NCI-H2107 treated with DMSO at 0.1 percent for 48 hours (cell line): Measurements from ENCODE around the gene RNF31.

ENCODE experiments used
- DNase-seq: peaks from one replicate; lab custom pipeline; 2025; ENCODE audit not compliant: unreplicated experiment; lab: John Stamatoyannopoulos, UW

Gene RNF31

GRCh38 chr14:24181371-24182077 lies 34.2 kb downstream of the RNF31 start:
- no peak for DNase-seq

- DNase-seq, result no peak
Observed at GRCh38 chr14:24182110-24182882, 35.0 kb downstream of the RNF31 start.

GRCh38 chr14:24183014-24183481 lies 35.8 kb downstream of the RNF31 start:
- DNase-seq, result no peak

- DNase-seq, result no peak
Observed at GRCh38 chr14:24184104-24184970, 37.0 kb downstream of the RNF31 start.

GRCh38 chr14:24185026-24185425 lies 37.7 kb downstream of the RNF31 start:
- DNase-seq, result no peak

- no peak for DNase-seq
Observed at GRCh38 chr14:24185741-24186140, 38.4 kb downstream of the RNF31 start.

GRCh38 chr14:24186831-24187538 lies 39.7 kb downstream of the RNF31 start:
- DNase-seq, result no peak

GRCh38 chr14:24187539-24187915 lies 40.2 kb downstream of the RNF31 start:
- no peak for DNase-seq

- peak; percentile 98 for DNase-seq
Observed at GRCh38 chr14:24188251-24189058, 41.2 kb downstream of the RNF31 start, which contains the start of gene IPO4. Gene IPO4 (minus strand): TSS chr14:24188816. CDS start chr14:24188787, 29 bp downstream.

GRCh38 chr14:24189059-24189375 lies 41.7 kb downstream of the RNF31 start:
- no peak for DNase-seq

GRCh38 chr14:24189460-24189859 lies 42.2 kb downstream of the RNF31 start:
- DNase-seq, result no peak

- DNase-seq, result no peak
Observed at GRCh38 chr14:24190416-24190815, 43.1 kb downstream of the RNF31 start.

GRCh38 chr14:24192933-24193332 lies 45.6 kb downstream of the RNF31 start:
- DNase-seq, result no peak

GRCh38 chr14:24194186-24194872 lies 47.0 kb downstream of the RNF31 start:
- no peak for DNase-seq

GRCh38 chr14:24194873-24195185 lies 47.5 kb downstream of the RNF31 start:
- no peak for DNase-seq

GRCh38 chr14:24195186-24196070 lies 48.1 kb downstream of the RNF31 start, which contains the start of gene TM9SF1:
Gene TM9SF1 (minus strand): TSS chr14:24195441. CDS start chr14:24195019, 422 bp downstream.
- DNase-seq, result peak; percentile 59

GRCh38 chr14:24196071-24197055 lies 49.1 kb downstream of the RNF31 start:
- DNase-seq, result peak; percentile 15
